ENCODE data around the gene C6orf132. TPM values are rescaled to one million over a fixed set of nuclear protein-coding genes. Genes with fewer than 3 reads are reported as not detected.
A peak's percentile ranks its signal among the peaks of the same experiment; 100 is the strongest.

Gene C6orf132
- total RNA-seq, 1 donor from 2014 or later = under 0.01 TPM

DNA sequence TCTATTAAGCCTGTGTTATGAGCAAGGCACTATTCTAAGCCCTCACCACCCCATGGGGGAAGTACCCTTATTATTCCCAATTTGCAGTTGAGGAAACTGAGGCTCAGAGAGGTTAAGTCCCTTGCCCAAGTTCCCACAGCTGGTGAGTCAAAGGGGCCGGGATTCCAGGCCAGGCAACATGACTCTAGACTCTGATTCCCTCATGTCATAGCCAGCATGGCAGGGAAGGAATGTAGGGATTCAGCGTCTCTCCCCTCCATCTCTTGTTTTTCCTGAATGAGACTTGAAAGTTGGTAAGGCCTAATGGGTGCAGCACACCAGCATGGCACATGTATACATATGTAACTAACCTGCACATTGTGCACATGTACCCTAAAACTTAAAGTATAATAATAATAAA is 6.7 kb downstream of the C6orf132 start:
- DNase-seq (ENCODE audit: low read depth in 2 of 2) = no peak

- no peak for DNase-seq (ENCODE audit: low read depth in 2 of 2)
These were observed 7.3 kb downstream of the C6orf132 start for GRCh38 chr6:42135161-42135560.

DNA sequence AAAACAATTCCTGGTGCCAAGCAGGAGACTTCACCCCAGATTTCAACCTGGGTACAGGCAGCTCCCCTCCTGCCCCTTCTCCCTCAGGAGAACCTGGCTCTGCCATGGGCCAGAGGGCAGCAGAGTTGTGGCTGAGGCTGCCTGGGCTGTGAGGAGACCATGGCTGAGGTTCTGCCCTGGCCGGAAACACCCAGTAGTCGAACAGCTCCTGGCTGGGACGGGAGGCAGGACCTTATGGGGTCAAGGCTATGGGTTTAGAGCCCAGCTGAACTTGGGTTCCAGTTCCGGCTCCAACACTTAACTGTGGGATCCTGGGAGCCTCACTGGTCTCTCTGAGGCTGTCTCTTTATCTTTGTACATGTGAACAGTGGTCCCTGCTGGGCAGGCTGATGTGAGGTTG is 8.5 kb downstream of the C6orf132 start:
- no peak for DNase-seq (ENCODE audit: low read depth in 2 of 2)

GRCh38 chr6:42131531-42131930 is 10.9 kb downstream of the C6orf132 start:
- DNase-seq (ENCODE audit: low read depth in 2 of 2) = peak in 1 of 2 donors; percentile 88

GRCh38 chr6:42129360-42129676 is 13.1 kb downstream of the C6orf132 start:
- DNase-seq (ENCODE audit: low read depth in 2 of 2) = no peak

DNA sequence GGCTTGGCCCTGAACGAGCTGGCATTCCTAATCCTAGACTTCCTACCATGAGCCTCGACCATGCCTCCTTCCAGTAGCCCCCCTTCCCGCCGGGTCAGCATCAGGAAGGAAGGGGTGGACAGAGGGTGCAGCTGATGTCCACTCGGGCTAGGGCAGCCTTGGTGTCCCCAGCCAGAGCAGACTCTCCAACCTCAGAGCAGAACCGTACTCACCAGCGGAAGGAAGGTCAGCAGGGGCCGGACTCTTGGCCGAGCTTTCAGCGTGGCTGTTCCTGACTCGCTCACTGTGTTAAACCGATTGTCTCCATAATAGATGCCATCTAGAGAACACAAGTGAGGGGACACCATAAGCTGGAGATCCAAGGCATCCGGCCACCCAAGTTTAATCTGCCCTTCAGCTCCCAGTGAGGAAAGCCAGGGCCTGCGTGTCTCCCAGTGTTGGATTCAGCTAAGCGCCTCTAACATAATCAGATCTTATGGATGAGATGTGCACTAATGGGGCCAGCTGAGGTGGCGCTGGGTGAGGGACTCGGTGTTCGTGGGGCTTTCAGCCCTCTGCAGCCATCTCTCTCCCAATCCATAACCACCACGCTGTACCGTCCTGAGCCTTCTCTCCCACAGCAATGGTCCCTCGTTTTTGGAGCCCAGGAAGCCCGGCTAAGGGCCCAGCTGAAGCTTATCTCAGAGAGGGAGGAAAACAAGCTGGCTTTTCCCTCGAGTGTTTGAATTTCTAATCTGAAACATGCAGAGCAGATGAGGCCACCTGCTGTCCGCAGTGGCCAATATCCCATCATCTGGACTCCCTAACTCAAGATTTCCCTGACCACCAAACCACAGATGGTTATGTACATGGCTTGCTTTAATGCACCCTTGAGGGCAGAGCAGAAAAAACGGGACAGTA is 13.7 kb downstream of the C6orf132 start:
- DNase-seq (ENCODE audit: low read depth in 2 of 2) = peak; percentile 26 to 68

GRCh38 chr6:42125663-42126062 is 16.8 kb downstream of the C6orf132 start:
- no peak for DNase-seq (ENCODE audit: low read depth in 2 of 2)

GRCh38 chr6:42125231-42125630 is 17.2 kb downstream of the C6orf132 start:
- no peak for DNase-seq (ENCODE audit: low read depth in 2 of 2)

GRCh38 chr6:42124223-42124836 is 18.1 kb downstream of the C6orf132 start:
- no peak for DNase-seq (ENCODE audit: low read depth in 2 of 2)

- no peak for DNase-seq (ENCODE audit: low read depth in 2 of 2)
These were observed 18.9 kb downstream of the C6orf132 start for GRCh38 chr6:42123379-42124103.

DNA sequence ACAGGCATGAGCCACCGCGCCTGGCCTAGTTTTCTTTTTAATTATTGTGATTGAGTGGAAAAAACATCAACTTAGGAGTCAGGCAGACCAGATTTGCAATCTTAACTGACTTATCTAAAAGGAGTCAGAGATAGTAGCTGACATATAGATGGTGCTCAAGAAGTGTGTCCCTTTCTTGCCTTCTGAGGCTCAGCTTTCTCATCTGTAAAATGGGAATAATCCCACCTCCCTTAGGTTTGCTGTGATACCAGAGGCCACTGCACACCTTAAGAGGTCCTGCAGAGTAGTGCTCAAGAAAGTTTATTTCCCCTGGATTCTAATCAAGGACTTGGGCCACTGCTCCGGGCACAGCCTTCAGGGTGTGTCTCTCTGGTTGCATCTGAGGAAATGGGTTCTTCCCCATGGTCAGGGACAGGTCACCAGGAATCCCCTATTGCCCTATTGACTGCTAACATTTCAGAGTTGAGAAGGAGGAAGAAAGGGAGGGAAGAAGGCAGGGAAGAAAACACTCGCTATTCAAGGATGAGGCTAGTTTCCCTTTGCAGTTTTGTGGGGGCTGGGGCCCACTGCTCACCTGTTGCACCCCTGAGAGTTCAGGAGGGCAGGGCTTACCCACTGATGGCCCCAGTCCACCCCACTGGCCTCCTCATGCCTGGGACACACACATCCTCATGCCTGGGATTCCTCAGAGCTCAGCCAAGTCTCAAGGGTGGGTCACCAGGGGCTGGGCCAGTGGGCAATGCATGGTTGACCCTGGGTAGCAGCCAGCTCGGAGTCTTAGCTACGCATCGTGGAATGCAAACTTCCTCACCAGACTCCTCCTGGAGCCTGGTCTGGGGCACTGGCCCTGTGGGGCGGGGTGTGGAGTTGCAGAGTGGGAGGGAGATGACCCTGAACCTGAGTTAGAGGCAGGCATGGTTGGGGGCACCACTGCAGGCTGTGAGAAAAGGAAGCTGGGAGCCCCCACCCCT is 21.2 kb downstream of the C6orf132 start:
- no peak for DNase-seq (ENCODE audit: low read depth in 2 of 2)

DNA sequence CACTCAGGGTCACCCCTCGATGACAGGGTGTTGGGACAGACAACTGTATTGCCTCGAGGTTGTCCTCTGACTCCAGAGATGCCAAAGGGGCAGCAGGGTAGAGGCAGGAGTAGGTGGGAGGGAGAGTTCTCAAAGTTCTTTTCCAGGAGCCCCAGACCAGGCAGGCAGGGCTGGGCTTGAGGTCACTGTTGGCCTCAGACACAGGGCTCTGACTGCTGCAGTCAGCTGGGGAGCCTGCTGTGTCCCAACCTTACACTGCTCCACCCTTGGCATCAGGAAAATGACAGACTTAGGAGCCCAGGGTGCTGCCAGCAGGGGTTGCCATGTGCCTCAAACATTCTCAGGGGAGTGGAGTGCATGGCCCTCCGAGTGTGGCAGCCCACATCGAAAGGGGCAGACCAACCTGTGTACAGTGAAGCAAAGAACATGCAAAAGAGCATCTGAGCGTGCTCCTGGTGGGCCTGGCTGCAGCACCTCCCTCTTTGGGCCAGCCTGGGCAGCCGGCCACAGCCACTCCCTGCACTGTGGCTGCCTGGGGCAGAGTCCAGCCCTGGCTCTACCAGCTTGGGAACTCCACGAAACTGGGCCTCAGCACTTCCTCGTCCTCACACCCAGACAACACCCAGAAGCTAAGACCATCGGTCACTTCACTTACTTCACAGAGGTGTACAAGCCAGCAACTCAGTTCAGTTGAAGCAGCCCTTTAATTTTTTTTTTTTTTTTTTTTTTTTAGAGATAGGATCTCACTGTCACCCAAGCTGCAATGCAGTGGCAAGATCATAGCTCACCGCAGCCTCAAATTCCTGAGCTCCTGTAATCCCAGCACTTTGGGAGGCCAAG is 24.0 kb downstream of the C6orf132 start:
- DNase-seq (ENCODE audit: low read depth in 2 of 2) = no peak

DNA sequence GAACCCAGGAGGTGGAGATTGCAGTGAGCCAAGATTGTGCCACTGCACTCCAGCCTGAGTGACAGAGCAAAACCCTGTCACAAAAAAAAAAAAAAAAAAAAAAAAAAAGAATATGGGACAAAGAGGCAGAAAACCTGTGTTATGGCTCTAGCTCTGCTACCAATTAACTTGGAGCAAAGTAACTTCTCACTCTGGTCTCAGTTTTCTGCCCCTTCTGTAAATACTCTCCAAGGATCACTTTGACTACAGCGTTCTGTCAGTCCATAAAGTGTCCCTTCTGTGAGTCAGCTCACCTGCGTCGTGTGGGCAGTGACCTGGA is 24.6 kb downstream of the C6orf132 start:
- DNase-seq (ENCODE audit: low read depth in 2 of 2) = no peak

GRCh38 chr6:42113936-42114636 is 28.3 kb downstream of the C6orf132 start:
- no peak for DNase-seq (ENCODE audit: low read depth in 2 of 2)

GRCh38 chr6:42112351-42112750 is 30.1 kb downstream of the C6orf132 start:
- DNase-seq (ENCODE audit: low read depth in 2 of 2) = no peak

DNA sequence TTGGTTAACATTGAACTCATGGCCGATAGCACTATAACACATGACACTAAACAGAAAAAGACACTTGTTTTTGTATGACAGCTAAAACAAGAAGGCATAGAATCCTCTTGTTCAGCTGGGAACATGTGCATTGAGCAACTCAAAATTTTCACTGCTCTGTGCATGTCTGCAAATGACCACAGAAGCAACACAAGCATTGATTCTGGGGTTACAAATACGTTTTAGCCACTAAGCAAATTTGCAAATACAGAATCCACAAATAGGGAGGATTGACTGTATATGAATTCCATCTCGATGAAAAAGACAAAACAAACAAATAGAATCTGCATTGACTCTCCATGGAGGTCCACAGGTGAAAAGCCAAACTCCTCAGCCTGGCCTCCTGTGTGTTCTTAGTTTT is 31.7 kb downstream of the C6orf132 start:
- DNase-seq (ENCODE audit: low read depth in 2 of 2) = no peak

DNA sequence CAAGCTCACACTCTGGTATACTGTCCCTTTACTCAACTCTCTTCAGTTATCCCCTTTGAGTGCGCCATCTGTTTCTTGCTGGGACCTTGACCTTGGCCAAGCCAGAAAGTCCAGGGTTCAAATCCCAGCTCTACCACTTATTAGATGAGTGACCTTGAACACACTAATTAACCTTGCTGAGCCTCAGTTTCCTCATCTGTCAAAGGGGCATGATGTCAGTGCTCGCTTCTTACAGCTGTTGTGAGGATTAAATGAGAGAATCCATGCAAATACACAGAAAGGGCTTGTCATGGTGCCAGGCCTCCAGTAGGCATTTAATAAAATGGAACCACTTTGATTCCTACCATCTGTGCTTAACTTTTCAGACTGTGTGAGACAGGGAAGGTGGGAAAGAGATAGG is 34.3 kb downstream of the C6orf132 start:
- DNase-seq (ENCODE audit: low read depth in 2 of 2) = no peak

DNA sequence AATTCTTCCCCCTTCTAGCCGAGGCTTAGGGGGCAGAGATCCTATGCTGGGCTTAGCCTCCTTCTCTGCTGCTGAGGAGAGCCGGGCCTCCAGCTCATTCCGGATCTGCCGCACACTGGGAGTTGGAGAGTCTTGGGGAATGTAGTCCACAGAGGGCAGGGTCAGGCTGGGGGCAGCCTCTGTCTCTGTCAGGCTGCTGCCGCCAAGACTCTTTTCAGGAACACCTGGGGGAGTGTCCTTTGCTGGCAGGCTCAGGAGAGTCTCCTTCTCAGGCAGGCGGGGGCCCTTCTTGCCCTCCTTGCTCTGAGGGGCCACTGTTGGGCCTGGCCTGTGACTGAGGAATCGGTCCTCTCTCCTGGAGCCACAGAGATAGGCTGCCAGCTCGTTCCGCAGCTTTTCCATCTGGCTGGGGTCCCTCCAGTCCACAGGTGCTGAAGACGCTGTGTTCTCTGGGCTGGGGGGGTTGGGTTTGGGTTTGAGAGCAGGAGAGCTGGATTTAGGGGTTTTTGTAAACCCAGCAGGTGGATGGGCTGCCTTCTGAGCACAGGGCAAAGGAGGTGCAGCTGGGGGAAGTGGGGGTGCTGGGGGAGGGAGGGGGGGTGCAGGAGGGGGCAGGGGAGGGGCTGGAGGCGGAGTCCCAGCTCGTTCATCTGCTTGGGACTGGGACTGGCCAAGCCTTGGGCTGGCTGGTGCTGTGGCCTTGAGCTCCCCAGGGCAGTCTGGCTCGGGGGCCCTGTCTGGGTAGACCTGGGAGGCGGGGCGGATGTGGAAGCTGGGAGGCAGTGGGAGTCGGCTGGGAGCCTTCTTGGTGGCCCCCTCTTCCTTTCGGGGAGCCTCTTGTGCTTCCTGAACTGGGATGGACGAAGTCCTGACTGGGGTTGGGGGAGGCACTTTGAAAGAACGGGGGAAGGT is 36.1 kb downstream of the C6orf132 start:
- DNase-seq (ENCODE audit: low read depth in 2 of 2) = no peak

GRCh38 chr6:42105709-42106108 is 36.7 kb downstream of the C6orf132 start:
- no peak for DNase-seq (ENCODE audit: low read depth in 2 of 2)
